ENCODE measurements around the gene FAM124B. TPM values are rescaled to one million over a fixed set of nuclear protein-coding genes. Genes with fewer than 3 reads are reported as not detected.

Gene FAM124B
- total RNA-seq, 3 donors from 2014 or later = 2.6 to 7.9 (median 3.5) TPM

DNA sequence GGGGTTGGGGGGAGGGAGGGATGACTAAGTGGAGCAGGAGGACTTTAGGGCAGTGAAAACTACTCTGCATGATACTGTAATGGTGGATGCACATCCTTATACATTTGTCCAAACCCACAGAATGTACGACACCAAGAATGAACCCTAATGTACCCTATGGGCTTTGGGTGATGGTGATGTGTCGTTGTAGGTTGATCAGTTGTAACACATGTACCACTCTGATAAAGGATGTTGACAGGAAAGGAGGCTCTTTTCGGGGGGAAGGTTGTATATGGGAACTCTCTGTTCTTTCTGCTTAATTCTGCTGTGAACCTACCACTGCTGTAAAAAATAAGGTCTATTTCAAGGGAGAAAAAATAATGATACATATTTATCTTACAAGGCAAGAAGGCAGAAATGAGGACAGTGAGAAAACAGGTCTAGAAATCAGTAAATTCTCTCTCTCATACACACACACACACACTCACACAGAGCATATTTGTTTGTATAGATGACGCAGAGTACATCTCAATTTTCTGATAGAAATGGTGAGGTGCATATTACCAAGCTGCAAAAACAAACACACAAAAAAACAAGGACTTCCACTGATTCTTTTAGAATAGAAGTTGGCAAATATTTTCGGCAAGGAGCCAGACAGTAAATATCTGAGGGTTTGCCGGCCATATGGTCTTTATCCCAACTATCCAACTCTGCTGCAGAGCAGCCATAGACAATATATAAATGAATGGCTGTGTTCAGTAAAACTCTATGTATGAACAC, 20.2 kb downstream of the FAM124B start:
- Histone ChIP-seq H3K27me3 (no peaks in the 10 kb centered on the region), H3K36me3 (no peaks in the 10 kb centered on the region), H3K4me3 (no peak overlapping the region), H3K27ac (no peak overlapping the region), H3K9me3 (no peaks in the 10 kb centered on the region), H3K4me1 (no peaks in the 10 kb centered on the region)
- intact Hi-C loops (cut with DNase I; ENCODE audit: low total_unique reads) = no loop called here
- no peak for DNase-seq (ENCODE audit: low spot score in 2 of 2)
- TF ChIP-seq POLR2A (IDR thresholded peaks at IDR 0.05) = no peak
- TF ChIP-seq POLR2AphosphoS5 (IDR thresholded peaks at IDR 0.05) = no peak
- TF ChIP-seq, protein P1, sequence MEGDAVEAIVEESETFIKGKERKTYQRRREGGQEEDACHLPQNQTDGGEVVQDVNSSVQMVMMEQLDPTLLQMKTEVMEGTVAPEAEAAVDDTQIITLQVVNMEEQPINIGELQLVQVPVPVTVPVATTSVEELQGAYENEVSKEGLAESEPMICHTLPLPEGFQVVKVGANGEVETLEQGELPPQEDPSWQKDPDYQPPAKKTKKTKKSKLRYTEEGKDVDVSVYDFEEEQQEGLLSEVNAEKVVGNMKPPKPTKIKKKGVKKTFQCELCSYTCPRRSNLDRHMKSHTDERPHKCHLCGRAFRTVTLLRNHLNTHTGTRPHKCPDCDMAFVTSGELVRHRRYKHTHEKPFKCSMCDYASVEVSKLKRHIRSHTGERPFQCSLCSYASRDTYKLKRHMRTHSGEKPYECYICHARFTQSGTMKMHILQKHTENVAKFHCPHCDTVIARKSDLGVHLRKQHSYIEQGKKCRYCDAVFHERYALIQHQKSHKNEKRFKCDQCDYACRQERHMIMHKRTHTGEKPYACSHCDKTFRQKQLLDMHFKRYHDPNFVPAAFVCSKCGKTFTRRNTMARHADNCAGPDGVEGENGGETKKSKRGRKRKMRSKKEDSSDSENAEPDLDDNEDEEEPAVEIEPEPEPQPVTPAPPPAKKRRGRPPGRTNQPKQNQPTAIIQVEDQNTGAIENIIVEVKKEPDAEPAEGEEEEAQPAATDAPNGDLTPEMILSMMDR (IDR thresholded peaks at IDR 0.05) = no peak

DNA sequence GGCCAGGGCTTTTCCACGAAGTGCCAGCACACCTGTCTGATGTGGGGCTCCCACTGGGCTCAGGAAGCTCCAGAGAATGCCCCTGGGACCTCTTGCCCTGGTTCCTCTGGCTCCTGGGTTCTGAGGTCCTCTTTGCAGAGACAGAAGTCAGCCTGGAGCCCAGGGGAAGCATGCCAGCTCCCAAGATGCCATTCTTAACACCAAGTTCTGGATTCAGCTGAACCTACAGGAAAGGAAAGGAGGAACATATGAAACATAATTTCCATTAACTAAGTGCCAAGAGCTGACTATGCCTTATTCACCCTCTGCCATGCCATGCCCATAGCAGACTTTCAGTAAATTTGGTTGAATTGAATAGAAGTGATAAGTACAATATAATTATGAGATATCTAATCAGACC, 21.9 kb downstream of the FAM124B start:
- TF ChIP-seq, protein P1 (IDR thresholded peaks at IDR 0.05) = no peak
- TF ChIP-seq POLR2A (IDR thresholded peaks at IDR 0.05) (no peak), POLR2AphosphoS5 (IDR thresholded peaks at IDR 0.05) (no peak)
- Histone ChIP-seq H3K4me1 (no peaks in the 10 kb centered on the region), H3K4me3 (no peak overlapping the region), H3K36me3 (no peaks in the 10 kb centered on the region), H3K27ac (no peak overlapping the region), H3K27me3 (no peaks in the 10 kb centered on the region), H3K9me3 (no peaks in the 10 kb centered on the region)
- no peak for DNase-seq (ENCODE audit: low spot score in 2 of 2)
- intact Hi-C loops (cut with DNase I; ENCODE audit: low total_unique reads) = no loop called here

DNA sequence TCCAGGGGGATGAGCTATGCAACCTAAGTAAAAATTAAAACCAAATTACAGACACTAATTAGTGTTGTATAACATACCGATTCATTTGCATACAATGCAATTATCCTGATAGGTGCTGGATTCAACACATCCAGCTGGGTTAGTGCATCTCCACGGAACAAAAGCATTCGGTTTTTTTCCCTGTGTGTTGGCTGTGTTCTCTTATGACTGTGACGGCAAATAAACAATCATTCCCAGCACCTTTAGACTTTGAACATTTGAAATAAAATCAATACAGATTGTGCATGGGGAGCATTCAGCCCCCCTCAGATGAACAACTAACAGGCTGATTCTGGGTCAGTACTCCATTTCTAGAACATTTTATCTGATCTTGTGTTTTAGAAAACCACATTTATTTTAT, 22.7 kb downstream of the FAM124B start:
- Histone ChIP-seq H3K4me1 (no peaks in the 10 kb centered on the region), H3K27me3 (no peaks in the 10 kb centered on the region), H3K9me3 (no peaks in the 10 kb centered on the region), H3K27ac (no peak overlapping the region), H3K4me3 (no peak overlapping the region), H3K36me3 (no peaks in the 10 kb centered on the region)
- no peak for DNase-seq (ENCODE audit: low spot score in 2 of 2)
- intact Hi-C loops (cut with DNase I; ENCODE audit: low total_unique reads) = no loop called here
- TF ChIP-seq POLR2A (IDR thresholded peaks at IDR 0.05) (no peak), POLR2AphosphoS5 (IDR thresholded peaks at IDR 0.05) (no peak)
- TF ChIP-seq, protein P1 (IDR thresholded peaks at IDR 0.05) = no peak

DNA sequence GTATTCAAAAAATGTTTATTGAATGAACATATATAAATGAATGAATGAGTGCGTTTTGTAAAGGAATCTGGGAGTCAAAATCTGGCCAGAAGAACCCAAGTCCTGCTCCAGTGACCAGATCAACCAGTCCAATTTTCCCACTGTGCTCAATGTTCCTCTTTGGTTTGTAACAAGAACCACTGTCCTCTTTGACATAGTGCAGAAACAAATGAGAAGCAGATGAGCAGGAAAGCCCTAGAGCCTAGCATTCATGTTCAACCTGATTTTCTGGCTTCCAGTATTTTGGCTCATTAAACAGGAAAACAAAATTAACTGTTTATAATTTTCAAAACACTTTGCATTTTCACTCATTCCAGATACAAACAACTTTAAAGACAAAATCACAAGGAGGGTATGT, 23.2 kb downstream of the FAM124B start:
- DNase-seq (ENCODE audit: low spot score in 2 of 2) = no peak
- Histone ChIP-seq H3K4me1 (no peaks in the 10 kb centered on the region), H3K27ac (no peak overlapping the region), H3K4me3 (no peak overlapping the region), H3K36me3 (no peaks in the 10 kb centered on the region), H3K9me3 (no peaks in the 10 kb centered on the region), H3K27me3 (no peaks in the 10 kb centered on the region)
- TF ChIP-seq POLR2A (IDR thresholded peaks at IDR 0.05) = no peak
- TF ChIP-seq, protein P1 (IDR thresholded peaks at IDR 0.05) = no peak
- no peak for TF ChIP-seq POLR2AphosphoS5 (IDR thresholded peaks at IDR 0.05)
- intact Hi-C loops (cut with DNase I; ENCODE audit: low total_unique reads) = no loop called here

DNA sequence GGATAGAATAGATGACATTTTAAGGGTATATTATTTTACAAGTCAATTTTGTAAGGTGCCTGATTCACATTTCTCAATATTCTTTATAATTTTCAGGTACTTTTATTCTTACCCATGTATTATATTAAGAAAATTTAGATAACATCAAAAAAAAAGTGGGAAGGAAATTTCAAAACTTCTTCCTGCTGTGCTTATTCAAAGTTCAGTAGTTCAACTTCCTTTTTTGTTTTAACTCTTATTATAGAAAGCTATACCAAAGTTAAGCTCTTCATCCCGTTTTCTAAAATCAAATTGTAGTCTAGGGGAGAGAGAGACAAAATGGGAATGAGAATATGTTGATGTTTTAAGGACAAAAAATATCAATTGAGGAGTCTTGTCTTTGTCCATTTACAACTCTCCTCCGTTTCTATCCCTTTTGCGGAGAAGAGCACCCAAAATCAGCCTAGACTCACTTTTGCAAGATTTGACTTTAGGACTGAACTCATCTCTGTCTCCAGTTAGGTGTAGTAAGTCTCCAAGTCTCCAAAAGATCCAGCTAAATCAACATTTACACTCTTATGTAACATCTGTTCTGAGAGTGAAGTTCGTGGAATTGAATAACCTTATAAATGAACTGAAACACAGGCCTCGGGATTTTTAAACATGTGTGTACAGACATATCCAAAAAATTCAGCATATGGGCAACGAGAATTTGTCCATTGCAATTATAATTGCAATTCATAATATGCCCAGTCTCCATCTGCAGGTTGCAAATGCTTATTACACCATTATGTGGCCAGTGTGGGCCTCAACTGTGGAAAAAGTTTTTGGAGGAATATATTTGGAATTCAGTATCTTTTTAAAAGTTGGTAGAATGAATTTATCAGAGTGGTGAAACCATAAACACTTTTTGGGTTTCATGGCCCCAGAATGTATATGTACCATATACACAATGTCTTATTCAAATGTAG, 23.9 kb downstream of the FAM124B start:
- intact Hi-C loops (cut with DNase I; ENCODE audit: low total_unique reads) = no loop called here
- no peak for DNase-seq (ENCODE audit: low spot score in 2 of 2)
- TF ChIP-seq POLR2A (IDR thresholded peaks at IDR 0.05) (no peak), POLR2AphosphoS5 (IDR thresholded peaks at IDR 0.05) (no peak)
- TF ChIP-seq, protein P1 (IDR thresholded peaks at IDR 0.05) = no peak
- Histone ChIP-seq H3K4me1 (no peaks in the 10 kb centered on the region), H3K9me3 (no peaks in the 10 kb centered on the region), H3K27me3 (no peaks in the 10 kb centered on the region), H3K27ac (no peak overlapping the region), H3K4me3 (no peak overlapping the region), H3K36me3 (no peaks in the 10 kb centered on the region)

All from breast epithelium (tissue), 4 donors.